ENCODE results near the gene WDR46. TPM values are rescaled to one million over a fixed set of nuclear protein-coding genes. Genes with fewer than 3 reads are reported as not detected.

The WDR46 gene
- total and polyA plus RNA-seq, 2 of the 13 experiments (the other 11 are each of a cell fraction or from before 2014, with no cell fraction given) = 47.4 to 105 TPM

GRCh38 chr6:33271468-33272274 is 17.4 kb downstream of the WDR46 start, which contains the start of the genes RPS18 and VPS52 (continued):
- TF ChIP-seq ZNF317 (CRISPR knock-in tag; IDR thresholded peaks at IDR 0.05) = peak; percentile 81; the same call in 1 of the 2 replicates
- TF ChIP-seq SIN3B (IDR thresholded peaks at IDR 0.05; ENCODE audit: low read length) = peak; percentile 91
- 0 out of 2 replicates have a peak, but pooled peaks have one; percentile 34 for TF ChIP-seq CBFB (CRISPR knock-in tag; IDR thresholded peaks at IDR 0.05)
- TF ChIP-seq MXD1 (CRISPR knock-in tag; IDR thresholded peaks at IDR 0.05) = peak; percentile 88
- no peak for TF ChIP-seq HOXA9 (CRISPR knock-in tag; IDR thresholded peaks at IDR 0.05; ENCODE audit: borderline replicate concordance)
- no peak for TF ChIP-seq MATR3 (CRISPR knock-in tag; IDR thresholded peaks at IDR 0.05)
- no peak for TF ChIP-seq SMARCC2 (IDR thresholded peaks at IDR 0.05)
- peak; percentile 41; the same call in 1 of the 2 replicates for TF ChIP-seq ZNF609 (CRISPR knock-in tag; IDR thresholded peaks at IDR 0.05; ENCODE audit: borderline replicate concordance)
- 0 out of 2 replicates have a peak, but pooled peaks have one; percentile 50 for TF ChIP-seq DMTF1 (CRISPR knock-in tag; IDR thresholded peaks at IDR 0.05)
- TF ChIP-seq SUZ12 (IDR thresholded peaks at IDR 0.05; ENCODE audit: low read depth, low read length) = no peak
- peak; percentile 85; the same call in 1 of the 2 replicates for TF ChIP-seq ZNF225 (CRISPR knock-in tag; IDR thresholded peaks at IDR 0.05)
- no peak for TF ChIP-seq ZNF546 (CRISPR knock-in tag; conservative IDR thresholded peaks at IDR 0.05)
- peak; percentile 99; the same call in 1 of the 2 replicates for TF ChIP-seq ZZZ3 (CRISPR knock-in tag; IDR thresholded peaks at IDR 0.05; ENCODE audit: borderline replicate concordance)
- TF ChIP-seq ZNF235 (CRISPR knock-in tag; IDR thresholded peaks at IDR 0.05; ENCODE audit: borderline replicate concordance) = no peak
- TF ChIP-seq ZFP90 (CRISPR knock-in tag; IDR thresholded peaks at IDR 0.05; ENCODE audit: borderline replicate concordance) = peak; percentile 88
- TF ChIP-seq PRDM10 (CRISPR knock-in tag; IDR thresholded peaks at IDR 0.05; ENCODE audit: low read depth) = no peak
- TF ChIP-seq NR3C1 (CRISPR knock-in tag; IDR thresholded peaks at IDR 0.05) = 0 out of 2 replicates have a peak, but pooled peaks have one; percentile 5
- TF ChIP-seq POLR2A (IDR thresholded peaks at IDR 0.05; ENCODE audit: insufficient read depth in 1 of 2, low read depth in 2 of 2, low read length in 2 of 2) = peak; percentile 99
